NCI-H128 (cell line): ENCODE data around the gene TPGS2.
"Not testable (repeated sequence)": the region's sequence is repeated elsewhere in the genome, so short reads cannot be mapped to it uniquely, and the experiment has no call there.

Experiments used
- DNase-seq: peaks from one replicate; lab custom pipeline; 2025; ENCODE audit not compliant: unreplicated experiment; lab: John Stamatoyannopoulos, UW

TPGS2 gene, protein sequence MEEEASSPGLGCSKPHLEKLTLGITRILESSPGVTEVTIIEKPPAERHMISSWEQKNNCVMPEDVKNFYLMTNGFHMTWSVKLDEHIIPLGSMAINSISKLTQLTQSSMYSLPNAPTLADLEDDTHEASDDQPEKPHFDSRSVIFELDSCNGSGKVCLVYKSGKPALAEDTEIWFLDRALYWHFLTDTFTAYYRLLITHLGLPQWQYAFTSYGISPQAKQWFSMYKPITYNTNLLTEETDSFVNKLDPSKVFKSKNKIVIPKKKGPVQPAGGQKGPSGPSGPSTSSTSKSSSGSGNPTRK

DNA sequence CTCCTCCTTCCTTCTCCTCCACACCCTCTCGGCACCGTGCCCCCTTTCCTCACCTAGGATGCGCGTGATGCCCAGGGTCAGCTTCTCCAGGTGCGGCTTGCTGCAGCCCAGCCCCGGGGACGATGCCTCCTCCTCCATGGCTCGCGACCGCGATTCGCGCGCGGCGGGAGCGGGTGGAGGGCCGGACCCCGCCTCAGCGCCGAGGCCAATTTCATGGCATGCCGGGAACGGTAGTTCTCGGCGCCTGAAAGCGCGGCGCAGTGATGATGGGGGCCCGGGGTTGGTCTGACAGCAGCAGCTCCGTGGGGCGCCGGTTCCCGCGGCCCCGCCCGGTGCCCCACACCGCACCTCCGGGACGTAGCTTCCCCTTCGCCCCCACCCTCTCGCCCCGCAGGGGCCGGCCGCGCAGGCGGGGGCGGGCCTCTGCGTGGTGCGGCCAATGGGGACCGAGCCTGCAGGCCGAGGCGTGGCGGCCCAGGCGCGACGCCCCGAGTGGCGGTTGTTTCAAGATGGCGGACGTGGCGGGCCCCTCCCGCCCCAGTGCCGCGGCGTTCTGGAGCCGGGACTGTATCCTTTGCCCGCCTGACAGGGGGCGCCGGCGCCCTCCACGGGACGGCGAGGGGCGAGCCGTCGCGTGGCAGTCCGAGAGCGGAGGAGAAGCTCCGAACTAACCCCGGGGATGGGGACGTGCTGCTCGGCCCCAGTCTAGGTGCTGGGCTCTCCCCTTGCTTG is at the start of gene TPGS2, which contains the start of gene KIAA1328:
TSS of gene TPGS2 (minus strand) at position 373 of the 732 bp plus-strand sequence. CDS start at position 138, 235 bp downstream.
TSS of gene KIAA1328 (plus strand) at position 498 of the 732 bp plus-strand sequence. CDS start at position 510, 12 bp downstream.
- peak; percentile 86 for DNase-seq

DNA sequence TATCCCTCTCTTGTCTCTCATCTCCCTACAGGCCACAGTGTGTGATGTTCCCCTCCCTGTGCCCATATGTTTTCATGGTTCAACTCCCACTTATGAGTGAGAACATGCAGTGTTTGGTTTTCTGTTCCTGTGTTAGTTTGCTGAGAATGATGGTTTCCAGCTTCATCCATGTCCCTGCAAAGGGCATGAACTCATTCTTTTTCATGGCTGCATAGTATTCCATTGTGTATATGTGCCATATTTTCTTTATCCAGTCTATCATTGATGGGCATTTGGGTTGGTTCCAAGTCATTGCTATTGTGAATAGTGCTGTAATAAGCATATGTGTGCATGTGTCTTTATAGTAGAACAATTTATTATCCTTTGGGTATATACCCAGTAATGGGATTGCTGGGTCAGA is 45.0 kb upstream of the TPGS2 start:
- not testable (repeated sequence) for DNase-seq

DNA sequence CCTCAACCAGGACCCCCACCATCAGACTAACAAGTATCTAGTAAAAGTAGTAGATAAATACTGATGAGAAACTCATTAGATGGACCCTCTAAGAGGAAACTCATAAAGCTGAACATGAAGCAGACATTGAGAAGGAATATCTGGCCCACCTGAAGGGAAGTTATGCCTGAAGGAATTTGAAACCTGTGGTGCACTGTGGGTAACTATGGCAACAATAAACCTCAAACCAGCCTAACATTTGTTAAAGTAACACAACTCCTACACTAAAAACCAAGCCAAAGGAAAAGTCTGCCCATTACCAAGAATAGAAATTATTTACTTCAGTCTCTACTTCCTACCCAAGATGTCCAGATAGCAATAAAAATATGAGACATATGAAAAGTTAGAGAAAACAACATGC is 43.5 kb upstream of the TPGS2 start:
- DNase-seq, result no peak

DNA sequence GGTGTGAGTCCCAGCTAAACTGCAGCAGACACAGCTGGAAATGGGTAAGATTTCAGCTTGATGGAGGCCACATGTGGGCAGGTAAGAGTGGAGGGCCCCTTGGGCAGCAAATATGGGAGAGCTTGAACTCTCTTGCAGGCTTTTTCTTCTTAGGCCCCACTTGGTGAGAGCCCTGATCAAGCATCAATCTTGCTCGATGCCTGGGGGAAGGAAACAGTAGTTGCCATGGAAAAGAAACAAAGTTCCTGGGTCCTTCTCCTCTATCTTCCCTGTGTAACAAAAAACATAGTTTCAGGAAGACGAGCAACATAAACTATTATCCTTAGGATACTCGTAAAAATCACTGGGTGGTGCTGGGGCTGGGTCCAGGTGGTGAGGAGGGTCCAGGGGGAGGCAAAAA is 43.0 kb upstream of the TPGS2 start:
- DNase-seq, result no peak

DNA sequence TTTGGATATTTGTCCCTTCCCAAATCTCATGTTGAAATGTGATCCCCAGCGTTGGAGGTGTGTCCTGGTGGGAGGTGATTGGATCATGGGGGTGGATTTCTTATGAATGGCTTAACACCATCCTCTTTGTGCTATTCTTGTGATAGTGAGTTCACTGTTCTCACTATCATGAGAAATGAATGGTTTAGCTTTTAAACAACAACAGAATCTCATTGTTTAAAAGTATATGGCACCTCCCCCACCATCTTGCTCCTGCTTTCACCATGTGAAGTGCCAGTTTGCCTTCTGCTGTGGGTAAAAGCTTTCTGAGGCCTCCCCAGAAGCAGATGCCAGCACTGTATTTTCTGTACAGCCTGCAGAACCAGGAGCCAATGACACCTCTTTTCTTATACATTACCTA is 38.3 kb upstream of the TPGS2 start:
- no peak for DNase-seq

DNA sequence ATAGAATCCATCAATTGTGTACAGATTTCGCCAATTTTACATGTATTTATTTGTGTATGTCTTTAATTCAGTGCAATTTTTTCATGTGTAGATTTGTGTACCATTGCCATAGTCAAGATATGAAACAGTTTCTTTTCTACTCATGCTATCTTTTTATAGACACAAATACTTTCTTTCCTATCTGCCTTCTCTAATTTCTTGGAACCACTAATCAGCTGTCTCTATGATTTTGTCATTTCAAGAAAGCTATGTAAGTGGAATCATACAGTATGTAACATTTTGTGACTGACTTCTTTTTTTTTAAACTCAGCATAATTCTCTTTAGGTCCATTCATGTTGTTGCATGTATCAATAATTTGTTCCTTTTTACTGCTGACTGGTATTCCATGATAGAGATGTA is 33.4 kb upstream of the TPGS2 start:
- DNase-seq, result no peak

DNA sequence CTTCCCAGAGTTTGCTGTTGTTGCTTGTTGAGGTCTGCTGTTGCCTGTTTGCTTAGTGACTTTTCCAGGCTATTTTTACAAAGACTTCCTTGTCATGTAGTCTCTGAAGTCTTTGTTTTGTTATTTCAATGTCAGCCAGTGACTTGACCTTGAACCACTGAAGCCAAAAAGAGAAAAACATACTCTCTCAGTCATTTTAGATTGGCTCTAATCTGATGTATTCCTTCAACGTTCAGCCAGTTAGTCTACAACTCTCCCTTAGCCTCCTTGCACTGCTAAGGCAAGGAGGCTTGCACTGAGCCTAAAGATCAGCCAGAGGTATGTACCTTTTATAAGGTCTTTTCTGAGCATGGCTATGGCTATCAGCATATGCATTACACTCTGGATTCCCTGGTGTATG is 28.0 kb upstream of the TPGS2 start:
- no peak for DNase-seq

DNA sequence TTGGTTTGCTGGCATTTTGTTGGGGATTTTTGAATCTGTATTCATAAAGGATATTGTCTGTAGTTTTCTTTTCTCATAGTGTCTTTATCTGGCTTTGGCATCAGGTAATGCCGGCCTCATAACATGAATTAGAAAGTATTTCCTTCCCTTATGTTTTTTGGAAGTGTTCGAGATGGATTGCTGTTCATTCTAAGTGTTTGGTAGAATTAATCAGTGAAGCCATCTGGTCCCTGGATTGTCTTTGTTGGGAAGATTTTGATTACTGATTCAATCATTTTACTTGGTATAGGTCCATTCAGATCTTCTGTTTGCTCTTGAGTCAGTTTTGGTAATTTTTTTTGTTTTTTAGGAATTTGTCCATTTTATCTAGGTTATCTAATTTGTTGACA is 22.4 kb upstream of the TPGS2 start:
- no peak for DNase-seq

DNA sequence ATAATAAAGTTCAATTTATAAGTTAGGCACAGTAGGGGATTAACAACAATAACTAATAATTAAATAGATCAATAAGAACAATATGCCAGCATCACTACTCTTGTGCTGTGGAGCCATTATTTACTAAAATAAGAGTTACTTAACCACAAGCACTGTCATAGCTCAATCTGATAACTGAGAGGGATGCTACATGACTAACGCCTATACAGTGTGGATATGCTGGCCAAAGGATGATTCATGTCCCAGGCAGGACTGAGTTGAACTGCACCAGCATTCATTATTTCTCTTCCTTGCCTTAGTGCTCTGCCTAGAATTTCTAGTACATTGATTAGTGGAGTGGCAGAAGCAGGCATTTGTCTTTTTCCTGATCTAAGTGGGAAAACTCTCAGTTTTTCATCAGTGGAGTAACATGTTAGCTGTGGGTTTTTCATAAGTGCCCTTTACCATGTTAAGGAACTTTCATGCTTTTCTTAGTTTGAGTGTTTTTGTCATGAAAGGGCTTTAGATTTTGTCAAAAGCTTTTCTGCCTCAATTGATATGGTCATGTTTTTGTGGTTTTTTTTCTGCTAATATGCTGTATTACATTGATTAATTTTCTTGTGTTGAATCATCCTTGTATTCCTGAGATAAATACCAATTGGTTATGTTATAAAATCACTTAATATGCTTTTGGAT is 21.9 kb upstream of the TPGS2 start:
- no peak for DNase-seq

DNA sequence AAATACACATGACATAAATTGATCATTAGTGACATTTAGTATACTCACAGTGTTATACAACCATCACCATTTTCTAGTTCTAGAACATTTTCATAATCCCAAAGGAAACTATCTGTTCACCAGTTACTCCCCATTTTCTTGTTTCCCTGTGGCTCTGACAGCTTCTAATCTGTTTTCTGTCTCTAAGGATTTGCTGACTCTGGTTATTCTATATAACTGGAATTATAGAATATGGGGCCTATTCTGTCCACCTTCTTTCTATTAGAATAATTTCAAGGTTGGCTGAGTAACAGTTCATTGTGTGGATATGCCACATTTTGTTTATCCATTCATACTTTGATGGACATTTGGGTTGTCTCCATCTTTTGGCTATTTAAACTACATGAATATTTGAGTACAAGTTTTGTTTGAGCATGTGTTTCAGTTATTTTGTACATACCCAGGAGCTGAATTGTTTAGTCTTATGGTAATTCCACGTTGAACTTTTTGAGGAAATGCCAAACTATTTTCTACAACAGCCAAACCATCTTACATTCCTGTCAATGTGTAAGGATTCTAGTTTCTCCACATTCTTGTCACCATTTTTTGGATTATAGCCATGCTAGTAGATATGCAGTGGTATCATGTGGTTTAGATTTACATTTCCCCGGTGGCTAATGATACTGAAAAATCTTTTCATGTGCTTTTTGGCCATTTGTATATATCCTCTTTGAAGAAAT is 20.6 kb upstream of the TPGS2 start:
- DNase-seq, result no peak

DNA sequence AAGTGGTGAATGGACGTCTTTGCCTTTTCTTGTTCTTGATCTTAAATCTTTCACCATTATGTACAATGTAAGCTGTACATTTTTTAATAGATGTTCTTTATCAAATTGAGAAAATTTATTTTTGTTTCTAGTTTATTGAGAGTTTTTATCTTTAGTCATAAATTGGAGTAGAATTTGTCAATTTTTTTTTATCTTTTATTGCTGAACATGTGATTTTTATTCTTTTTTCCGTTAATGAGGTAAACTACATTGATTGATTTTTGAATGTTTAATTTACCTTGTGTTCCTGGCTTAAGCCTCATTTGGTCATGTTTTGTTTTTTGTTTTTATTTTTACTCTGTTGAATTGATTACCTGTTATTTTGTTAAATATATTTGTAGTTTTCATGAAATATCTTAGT is 19.8 kb upstream of the TPGS2 start:
- no peak for DNase-seq

DNA sequence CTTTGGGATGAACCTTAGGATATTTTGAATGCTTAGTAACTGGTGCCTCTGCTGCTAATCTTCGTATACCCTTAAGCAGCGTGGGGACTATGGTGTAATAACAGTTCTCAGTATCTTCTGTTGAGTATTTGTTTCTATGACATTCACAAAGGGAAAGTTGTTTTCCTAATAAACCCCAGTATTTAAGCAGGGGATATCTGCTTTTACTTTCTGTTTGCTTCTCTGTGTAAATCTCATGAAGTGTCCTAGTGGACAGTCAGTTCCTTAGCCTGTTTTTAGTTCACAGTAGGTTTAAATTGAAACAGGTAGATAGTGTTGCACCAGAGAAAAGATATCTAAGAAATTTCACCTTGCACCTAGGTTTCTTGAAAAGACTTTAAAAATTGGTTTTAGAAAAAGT is 15.0 kb upstream of the TPGS2 start:
- DNase-seq, result no peak

DNA sequence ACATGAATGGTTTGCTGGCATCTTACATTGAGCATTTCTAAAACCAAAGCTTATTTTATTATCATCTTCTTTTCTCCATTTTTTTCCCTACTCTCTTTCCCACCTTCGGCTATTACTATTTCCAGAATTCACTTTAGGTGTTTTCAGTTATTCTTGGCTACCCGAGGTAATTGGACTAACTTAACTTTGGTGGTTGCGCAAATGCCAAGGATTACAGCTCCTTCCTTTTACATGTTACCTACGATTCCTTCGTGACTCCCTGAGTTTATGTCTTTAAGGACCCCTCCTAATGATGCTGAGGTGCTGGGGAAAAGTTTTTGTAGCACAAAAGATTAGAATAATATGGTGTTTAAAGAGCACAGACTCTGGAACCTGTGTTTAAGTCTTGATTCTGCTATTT is 14.4 kb upstream of the TPGS2 start:
- no peak for DNase-seq

DNA sequence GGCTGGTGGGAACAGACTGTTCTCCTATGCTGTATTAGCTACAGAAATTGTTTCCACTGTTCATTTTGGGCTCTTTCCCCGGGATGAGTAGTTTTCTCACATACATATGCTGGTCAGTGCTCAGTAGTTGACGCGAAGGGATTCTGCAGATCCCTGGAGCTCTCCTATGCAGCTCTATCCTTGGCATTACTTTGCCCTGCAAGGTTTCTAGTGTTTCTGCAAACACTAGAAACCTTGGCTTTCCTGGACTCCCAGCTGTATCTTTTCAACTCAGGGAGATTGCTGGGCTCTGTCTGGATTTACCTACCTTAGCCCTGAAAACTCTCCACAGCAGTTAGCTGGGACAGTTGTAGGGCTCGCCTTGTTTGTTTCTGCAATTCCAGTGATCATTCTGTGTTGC is 11.0 kb upstream of the TPGS2 start:
- DNase-seq, result no peak

DNA sequence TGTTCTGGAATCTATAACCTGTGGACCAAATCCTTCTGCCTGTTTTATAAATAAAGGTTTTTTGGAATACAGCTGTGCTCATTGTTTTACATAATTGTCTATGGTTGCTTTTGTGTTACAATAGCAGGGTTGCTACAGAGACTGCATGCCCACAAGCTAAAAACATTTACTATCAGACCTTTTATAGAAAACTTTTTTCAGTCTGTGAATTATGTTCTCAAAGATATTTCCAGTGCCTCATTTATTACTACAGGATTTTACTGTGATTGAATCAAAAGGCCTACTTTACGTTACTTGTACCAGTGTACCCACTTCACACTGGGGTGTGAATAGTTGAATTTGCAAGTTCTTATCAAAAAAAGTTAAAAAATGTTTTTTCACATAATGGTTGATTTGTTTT is 7.1 kb upstream of the TPGS2 start:
- no peak for DNase-seq

DNA sequence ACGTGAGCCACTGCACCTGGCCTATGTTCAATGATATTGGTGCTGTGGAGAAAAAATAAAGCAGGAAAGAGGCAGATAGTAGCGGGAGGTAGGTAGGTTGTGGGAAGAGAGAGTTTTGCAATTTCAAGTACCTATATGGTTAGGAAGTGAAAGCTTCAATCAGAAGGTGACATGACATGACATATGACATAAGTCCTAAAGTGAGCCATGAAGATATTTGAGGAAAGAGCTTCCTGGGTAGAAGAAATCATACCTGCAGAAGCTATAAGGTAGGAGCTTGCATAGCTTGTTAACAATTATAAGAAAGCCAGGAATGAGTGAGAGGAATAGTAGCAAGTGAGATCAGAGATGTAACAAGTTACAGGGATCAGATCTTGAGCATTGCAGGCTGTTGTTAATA is 4.3 kb upstream of the TPGS2 start:
- DNase-seq, result no peak

DNA sequence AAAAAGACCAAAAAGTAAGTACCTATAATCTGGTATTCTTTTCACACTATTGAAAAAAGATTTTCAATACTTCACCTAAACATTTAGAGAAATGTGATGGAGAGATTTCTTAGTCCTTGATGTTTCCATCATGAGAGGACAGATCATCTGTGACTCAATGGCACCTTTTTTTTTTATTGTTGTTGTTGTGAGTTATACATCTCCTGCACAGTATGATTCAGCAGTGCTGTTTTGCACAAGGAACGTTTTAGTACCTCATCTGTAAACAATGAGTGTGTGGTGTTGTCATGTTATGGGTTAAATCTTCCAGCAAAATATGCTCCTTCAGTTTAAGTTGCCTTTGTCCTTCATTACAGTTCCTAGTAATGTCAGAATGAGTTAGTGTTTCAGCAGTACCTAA is 2.3 kb upstream of the TPGS2 start:
- no peak for DNase-seq

DNA sequence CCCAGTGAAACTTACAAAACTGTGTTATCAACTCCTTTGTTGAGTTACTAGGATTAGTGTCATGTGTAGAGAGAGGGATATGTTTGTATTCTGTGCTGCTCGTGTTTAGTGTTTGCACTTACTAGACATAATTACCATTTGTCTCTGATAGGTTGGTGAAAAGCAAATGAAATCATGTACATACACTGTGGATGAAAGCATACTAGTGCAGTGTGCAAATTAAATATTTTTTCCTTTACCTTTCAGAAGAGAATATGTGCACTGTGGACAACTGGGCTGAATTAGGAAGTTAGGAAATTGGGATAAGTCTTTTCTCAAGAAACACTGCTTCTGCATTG is 1.3 kb upstream of the TPGS2 start:
- no peak for DNase-seq

DNA sequence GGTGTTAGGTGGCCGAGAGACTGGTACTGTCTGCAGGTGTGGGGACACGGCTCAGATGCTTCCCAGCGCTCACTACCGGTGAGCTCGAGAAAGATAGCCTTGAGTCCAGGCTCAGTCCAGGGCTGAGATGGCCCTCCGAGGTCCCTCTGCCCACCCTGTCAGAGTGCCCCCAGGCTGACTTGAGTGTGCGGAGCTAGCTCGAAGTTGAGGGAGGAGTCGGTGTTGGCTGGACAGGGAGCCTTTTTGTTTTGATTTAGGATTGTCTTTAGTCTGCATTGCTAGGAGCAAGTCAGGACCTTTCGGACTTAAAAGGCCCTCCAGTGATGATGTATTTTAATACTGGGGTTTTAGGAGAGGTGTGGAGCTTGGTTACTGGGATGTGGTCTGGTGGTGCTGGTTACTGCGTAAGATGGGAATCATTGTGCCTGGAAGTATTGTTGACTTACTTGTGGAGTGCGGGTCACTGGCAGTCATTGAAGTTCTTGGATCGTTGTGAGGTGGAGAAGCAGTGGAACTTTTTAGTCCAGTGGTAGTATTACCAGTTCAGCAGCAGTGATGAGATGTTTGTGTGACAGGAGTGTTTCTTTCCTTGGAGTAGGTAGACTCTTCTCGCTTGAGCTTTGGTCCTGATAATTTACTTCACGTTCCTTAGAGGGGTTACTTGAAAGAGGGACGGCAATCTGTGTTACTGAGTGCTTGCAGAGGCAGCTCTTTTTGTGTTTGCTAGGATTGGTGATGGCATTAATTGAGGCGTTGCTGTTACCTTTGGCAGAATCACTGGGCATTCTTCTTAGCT is 758 bp upstream of the TPGS2 start:
- no peak for DNase-seq

DNA sequence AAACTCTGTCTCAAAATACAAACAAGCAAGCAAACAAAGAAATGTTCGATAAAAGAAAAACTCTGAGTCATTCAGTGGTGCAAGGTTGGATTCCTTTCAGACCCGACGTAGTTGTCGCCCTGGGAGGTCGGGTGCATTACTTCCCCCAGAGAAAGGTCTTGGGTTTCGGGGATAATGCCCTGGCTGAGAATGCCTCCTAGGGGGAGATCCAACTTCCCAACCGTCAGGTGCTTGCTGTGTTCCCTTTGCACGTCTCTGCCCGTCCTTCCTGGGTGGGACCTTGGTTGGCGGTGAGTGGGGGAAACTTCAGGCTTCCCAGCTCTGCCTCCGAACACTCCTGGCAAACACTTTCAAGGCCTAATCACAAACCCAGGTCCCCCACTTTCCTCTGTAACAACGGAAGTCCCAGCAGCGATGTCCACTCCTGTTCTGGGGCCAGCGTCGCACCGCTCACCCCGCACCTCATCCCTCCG is 609 bp downstream of the TPGS2 start:
- peak; percentile 40 for DNase-seq

DNA sequence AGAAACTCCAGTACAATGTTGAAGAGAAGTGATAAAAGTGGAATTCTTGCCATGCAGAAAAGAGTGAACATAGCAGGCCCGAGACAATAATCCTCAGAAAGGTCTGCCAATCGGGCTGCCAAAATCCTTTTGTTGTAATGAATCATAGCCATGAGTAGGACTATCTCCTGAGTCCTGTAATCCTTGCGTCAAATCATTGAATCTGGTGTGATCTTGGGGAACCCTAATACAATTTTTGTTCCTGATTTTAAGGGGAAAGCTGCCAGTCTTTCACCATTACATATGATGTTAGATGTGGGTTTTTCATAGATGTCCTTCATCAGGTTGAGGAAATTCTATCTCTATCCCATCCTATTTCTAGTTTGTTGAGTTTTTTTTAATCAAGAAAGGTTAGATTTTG is 2.2 kb downstream of the TPGS2 start:
- DNase-seq, result no peak
